OCI-LY3 (cell line): Measurements from ENCODE around the gene NVL.
A peak's percentile ranks its signal among the peaks of the same experiment; 100 is the strongest.
"Not testable (repeated sequence)": the region's sequence is repeated elsewhere in the genome, so short reads cannot be mapped to it uniquely, and the experiment has no call there.

Source experiments
- H2AFZ ChIP-seq: fragments of 200-600, 300-600 bp; shearing (Covaris generic); 2 replicates; pipeline ENCODE4 v1.6.0; 2014; ENCODE audit warnings: antibody characterized with exemption, low read depth, low read length
- H3K27ac ChIP-seq: fragments of 200-600, 300-600 bp; sonication (generic); 2 replicates; pipeline ENCODE4 v1.5.1; 2014; ENCODE audit warnings: mild to moderate bottlenecking, low read length, moderate library complexity, mixed read lengths
- H3K27me3 ChIP-seq: fragments of 200-600, 300-600 bp; sonication (generic); 2 replicates; pipeline ENCODE4 v1.6.1; 2014; ENCODE audit warnings: low read depth, low read length, mixed read lengths
- H3K36me3 ChIP-seq: fragments of 200-600, 300-600 bp; sonication (generic); replicated peaks from 2 replicates; pipeline ENCODE3; 2014; ENCODE audit warnings: low read depth, low read length, mixed read lengths
- H3K4me1 ChIP-seq: fragments of 300-600, 200-600 bp; sonication (generic); 2 replicates; pipeline ENCODE4 v1.6.1; 2014; ENCODE audit warnings: low read length, mixed read lengths
- H3K4me2 ChIP-seq: fragments of 200-600, 300-600 bp; sonication (generic); 2 replicates; pipeline ENCODE4 v1.6.1; 2014; ENCODE audit warnings: low read length, mixed read lengths
- H3K4me3 ChIP-seq: fragments of 300-600, 200-600 bp; sonication (generic); 2 replicates; pipeline ENCODE4 v1.5.1; 2014; ENCODE audit warnings: antibody characterized with exemption, mild to moderate bottlenecking, low read length, moderate library complexity
- H3K79me2 ChIP-seq: fragments of 300-600, 200-600 bp; shearing (Covaris generic); 2 replicates; pipeline ENCODE4 v1.6.1; 2014; ENCODE audit warnings: mild to moderate bottlenecking, low read length, mixed read lengths
- H3K9ac ChIP-seq: fragments of 300-600, 200-600 bp; shearing (Covaris generic); 2 replicates; pipeline ENCODE4 v1.6.0; 2014; ENCODE audit warnings: mild to moderate bottlenecking, low read length, moderate library complexity
- H3K9me3 ChIP-seq: fragments of 200-600, 300-600 bp; shearing (Covaris generic); 2 replicates; pipeline ENCODE4 v1.6.1; 2014; ENCODE audit warnings: low read length, mixed read lengths; ENCODE audit not compliant: insufficient read depth
- H4K20me1 ChIP-seq: fragments of 200-600, 300-600 bp; sonication (generic); 2 replicates; pipeline ENCODE4 v1.6.1; 2016; ENCODE audit warnings: low read length, mixed read lengths; ENCODE audit not compliant: insufficient read depth
- EZH2phosphoT487 ChIP-seq: fragments of 200-600 bp; shearing (Covaris generic); IDR thresholded peaks from 2 replicates; pipeline ENCODE4 v1.6.1; 2018; ENCODE audit warnings: antibody characterized with exemption, mixed run types, low read depth
- TF ChIP-seq, protein P1 (sequence below): fragments of 200-600, 300-600 bp; sonication (generic); IDR thresholded peaks from 2 replicates; pipeline ENCODE4 v1.5.1; 2014; ENCODE audit warnings: antibody characterized with exemption, low read length, low read depth

Gene NVL

DNA sequence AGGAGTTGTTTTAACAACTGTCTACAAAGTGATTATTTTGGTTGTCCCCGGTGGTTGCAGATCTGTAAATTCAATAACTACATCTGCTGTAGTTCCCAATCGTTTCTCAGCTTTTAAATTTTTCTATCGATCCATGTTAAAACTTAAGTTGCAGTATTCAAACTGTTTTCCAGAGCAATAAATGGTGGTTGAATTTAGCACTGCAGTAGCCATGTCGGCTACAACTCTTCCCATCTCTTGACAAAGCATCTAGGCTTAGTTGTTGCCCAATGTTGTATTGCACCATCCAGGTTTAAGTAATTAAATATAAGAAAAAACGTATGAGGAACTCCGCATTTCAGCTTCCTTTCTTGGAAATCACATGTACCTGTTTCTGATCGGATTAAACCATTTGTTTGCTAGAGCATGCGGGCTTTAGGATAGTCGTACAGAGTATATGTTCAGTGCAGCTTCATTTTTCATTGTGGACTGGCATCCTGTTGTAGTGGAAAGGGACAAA, 27.7 kb upstream of the NVL start:
- Histone ChIP-seq H3K9me3 (no peaks in the 10 kb centered on the region), H3K4me3 (peak overlapping the region; percentile 79), H3K79me2 (peaks cover 44% of the 10 kb centered on the region), H3K4me1 (peaks cover 8% of the 10 kb centered on the region), H3K36me3 (no peaks in the 10 kb centered on the region), H3K9ac (peak overlapping the region; percentile 67), H4K20me1 (peaks cover 7% of the 10 kb centered on the region), H2AFZ (peak overlapping the region; percentile 49; the same call in 1 of the 2 replicates), H3K27me3 (no peaks in the 10 kb centered on the region), H3K4me2 (peak overlapping the region; percentile 78), H3K27ac (no peak overlapping the region)
- TF ChIP-seq, protein P1, sequence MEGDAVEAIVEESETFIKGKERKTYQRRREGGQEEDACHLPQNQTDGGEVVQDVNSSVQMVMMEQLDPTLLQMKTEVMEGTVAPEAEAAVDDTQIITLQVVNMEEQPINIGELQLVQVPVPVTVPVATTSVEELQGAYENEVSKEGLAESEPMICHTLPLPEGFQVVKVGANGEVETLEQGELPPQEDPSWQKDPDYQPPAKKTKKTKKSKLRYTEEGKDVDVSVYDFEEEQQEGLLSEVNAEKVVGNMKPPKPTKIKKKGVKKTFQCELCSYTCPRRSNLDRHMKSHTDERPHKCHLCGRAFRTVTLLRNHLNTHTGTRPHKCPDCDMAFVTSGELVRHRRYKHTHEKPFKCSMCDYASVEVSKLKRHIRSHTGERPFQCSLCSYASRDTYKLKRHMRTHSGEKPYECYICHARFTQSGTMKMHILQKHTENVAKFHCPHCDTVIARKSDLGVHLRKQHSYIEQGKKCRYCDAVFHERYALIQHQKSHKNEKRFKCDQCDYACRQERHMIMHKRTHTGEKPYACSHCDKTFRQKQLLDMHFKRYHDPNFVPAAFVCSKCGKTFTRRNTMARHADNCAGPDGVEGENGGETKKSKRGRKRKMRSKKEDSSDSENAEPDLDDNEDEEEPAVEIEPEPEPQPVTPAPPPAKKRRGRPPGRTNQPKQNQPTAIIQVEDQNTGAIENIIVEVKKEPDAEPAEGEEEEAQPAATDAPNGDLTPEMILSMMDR, result no peak
- no peak for TF ChIP-seq EZH2phosphoT487

DNA sequence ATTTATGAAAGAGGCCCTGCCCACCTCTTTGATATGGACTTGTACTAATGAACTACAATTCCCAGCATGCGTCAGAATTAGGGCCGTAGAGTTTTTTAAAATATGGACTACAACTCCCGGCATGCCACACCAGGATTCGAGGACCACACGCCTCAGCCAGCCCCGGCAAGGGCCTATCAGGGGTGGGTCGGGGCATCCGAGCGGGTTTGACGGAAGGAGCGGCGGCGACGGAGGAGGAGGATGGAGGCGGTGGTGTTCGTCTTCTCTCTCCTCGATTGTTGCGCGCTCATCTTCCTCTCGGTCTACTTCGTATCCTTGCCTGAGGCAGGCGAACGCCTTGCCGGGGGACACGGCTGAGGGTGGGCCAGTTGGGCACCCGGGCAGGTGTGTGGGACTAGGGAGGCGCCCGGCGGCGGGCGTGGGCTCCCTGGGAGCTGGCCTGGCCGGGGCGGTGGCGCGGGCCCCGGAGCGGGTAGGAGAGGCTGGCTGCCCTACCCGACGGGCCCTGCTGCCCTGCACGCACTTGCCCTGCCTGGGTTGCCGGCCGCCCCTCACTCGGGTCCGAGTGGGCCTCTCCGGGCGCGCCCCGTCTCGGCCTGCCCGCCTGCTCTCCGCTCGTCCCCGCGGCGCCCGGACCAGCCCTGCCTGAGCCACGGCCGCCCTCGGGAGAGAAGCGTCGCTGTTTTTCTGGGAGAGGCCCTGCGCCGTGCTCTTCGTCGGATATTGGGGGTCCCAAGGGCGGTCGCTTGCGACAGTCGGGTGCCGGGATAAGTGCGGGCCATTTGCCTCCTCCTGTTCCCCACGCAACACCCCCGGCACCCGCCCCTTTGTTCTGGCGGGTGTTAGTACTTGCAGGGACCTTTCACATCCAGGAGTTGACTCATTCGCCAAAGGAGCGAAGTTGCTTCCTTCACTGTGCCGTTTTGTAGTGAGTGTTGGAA, 27.0 kb upstream of the NVL start, which contains the start of gene CNIH4:
Gene CNIH4 (plus strand): TSS at position 195 of the 941 bp plus-strand sequence. CDS start 46 bp downstream, at position 241.
- H3K4me2 ChIP-seq, result peak within 1 kb of the TSS; percentile 78
- H3K9me3 ChIP-seq, result no peaks in the 10 kb centered on the region
- H3K27ac ChIP-seq, result no peak within 1 kb of the TSS; the same call in 1 of the 2 replicates
- H3K36me3 ChIP-seq, result no peaks in the 10 kb centered on the region
- peaks cover 8% of the 10 kb centered on the region for H3K4me1 ChIP-seq
- peak within 1 kb of the TSS; percentile 67 for H2AFZ ChIP-seq
- H4K20me1 ChIP-seq, result peaks cover 7% of the 10 kb centered on the region
- peak within 1 kb of the TSS; percentile 67 for H3K9ac ChIP-seq
- TF ChIP-seq, protein P1, result no peak
- TF ChIP-seq EZH2phosphoT487, result no peak
- H3K79me2 ChIP-seq, result peaks cover 43% of the 10 kb centered on the region
- H3K4me3 ChIP-seq, result peak within 1 kb of the TSS; percentile 79
- no peaks in the 10 kb centered on the region for H3K27me3 ChIP-seq

- Histone ChIP-seq H3K9ac (no peak overlapping the region), H4K20me1 (peaks cover 5% of the 10 kb centered on the region), H3K4me3 (no peak overlapping the region), H3K27me3 (no peaks in the 10 kb centered on the region), H3K27ac (no peak overlapping the region), H2AFZ (no peak overlapping the region), H3K79me2 (peaks cover 24% of the 10 kb centered on the region), H3K9me3 (no peaks in the 10 kb centered on the region), H3K4me1 (peaks cover 8% of the 10 kb centered on the region), H3K36me3 (no peaks in the 10 kb centered on the region), H3K4me2 (no peak overlapping the region)
- TF ChIP-seq, protein P1, result no peak
- TF ChIP-seq EZH2phosphoT487, result no peak
Observed at GRCh38 chr1:224353975-224354925, 24.3 kb upstream of the NVL start.

DNA sequence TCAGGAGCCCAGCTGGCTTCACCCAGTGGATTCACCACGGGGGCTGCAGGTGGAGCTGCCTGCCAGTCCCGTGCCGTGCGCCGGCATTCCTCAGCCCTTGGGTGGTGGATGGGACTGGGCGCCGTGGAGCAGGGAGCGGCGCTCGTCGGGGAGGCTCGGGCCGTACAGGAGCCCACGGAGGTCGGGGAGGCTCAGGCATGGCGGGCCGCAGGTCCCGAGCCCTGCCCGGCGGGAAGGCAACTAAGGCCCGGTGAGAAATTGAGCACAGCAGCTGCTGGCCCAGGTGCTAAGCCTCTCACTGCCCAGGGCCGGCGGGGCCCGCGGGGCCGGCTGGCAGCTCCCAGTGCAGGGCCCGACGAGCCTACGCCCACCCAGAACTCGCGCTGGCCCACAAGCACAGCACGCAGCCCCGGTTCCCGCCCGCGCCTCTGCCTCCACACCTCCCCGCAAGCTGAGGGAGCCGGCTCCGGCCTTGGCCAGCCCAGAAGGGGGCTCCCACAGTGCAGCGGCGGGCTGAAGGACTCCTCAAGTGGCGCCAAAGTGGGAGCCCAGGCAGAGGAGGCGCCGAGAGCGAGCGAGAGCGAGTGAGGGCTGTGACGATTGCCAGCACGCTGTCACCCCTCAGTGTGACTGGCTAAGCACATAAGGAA, 22.6 kb upstream of the NVL start:
- not testable (repeated sequence) for H3K4me1 ChIP-seq, H3K9ac ChIP-seq, H3K9me3 ChIP-seq

DNA sequence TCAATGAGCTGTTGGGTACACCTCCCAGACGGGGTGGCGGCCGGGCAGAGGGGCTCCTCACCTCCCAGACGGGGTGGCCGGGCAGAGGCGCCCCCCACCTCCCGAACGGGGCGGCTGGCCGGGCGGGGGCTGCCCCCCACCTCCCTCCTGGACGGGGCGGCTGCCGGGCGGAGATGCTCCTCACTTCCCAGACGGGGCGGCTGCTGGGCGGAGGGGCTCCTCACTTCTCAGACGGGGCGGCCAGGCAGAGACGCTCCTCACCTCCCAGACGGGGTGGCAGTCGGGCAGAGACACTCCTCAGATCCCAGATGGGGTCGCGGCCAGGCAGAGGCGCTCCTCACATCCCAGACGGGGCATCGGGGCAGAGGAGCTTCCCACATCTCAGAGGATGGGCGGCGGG, 19.7 kb upstream of the NVL start:
- not testable (repeated sequence) for H3K4me2 ChIP-seq, H3K4me1 ChIP-seq, H3K27me3 ChIP-seq, H4K20me1 ChIP-seq, H3K27ac ChIP-seq, H3K9me3 ChIP-seq, H3K9ac ChIP-seq, H3K4me3 ChIP-seq, H3K36me3 ChIP-seq, H3K79me2 ChIP-seq, H2AFZ ChIP-seq

More for the DNA sequence above, 22.6 kb upstream of the NVL start:
- H3K27me3 ChIP-seq, H4K20me1 ChIP-seq, H3K4me3 ChIP-seq, H2AFZ ChIP-seq, H3K4me2 ChIP-seq, H3K79me2 ChIP-seq, H3K27ac ChIP-seq, H3K36me3 ChIP-seq: not testable (repeated sequence)
